ENCODE measurements around the gene HSPB3. TPM values are rescaled to one million over a fixed set of nuclear protein-coding genes. Genes with fewer than 3 reads are reported as not detected.
"Not testable (repeated sequence)": the region's sequence is repeated elsewhere in the genome, so short reads cannot be mapped to it uniquely, and the experiment has no call there.

Gene HSPB3
- polyA plus RNA-seq, 1 experiment: 14.4 TPM

DNA sequence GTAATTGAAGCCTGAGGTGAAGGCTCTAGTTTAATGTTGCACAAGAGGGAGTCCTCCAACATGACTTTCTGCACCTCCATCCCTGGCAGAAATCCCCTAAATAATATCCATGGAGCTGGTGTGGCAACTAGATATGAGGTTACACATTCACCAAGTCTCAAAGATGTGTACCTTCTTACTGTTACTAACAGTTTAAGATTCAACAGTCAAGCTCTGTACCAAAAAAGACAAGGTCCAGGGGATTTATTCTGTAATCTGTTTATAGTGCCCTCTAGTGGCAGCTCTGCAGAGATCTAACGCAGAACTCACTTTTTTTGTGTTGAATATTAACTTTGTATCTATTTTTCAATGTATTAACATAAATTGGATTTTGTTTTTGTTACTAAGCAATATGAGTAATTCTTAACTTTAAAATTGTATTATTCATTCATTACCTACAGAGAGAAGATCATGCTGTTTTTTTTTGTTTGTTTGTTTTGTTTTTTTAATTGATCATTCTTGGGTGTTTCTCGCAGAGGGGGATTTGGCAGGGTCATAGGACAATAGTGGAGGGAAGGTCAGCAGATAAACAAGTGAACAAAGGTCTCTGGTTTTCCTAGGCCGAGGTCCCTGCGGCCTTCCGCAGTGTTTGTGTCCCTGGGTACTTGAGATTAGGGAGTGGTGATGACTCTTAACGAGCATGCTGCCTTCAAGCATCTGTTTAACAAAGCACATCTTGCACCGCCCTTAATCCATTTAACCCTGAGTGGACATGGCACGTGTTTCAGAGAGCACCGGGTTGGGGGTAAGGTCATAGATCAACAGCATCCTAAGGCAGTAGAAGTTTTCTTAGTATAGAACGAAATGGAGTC, 35.7 kb upstream of the HSPB3 start:
- POLR2A ChIA-PET; H3K4me3 ChIP-seq (ENCODE audit: low read depth, low read length): not testable (repeated sequence)

GRCh38 chr5:54420511-54420910, 35.0 kb upstream of the HSPB3 start:
- CTCF ChIA-PET: interaction anchor here (1.3 to 1.8 kb wide), 4 partner anchors 109 to 478 kb away, joined by 4 to 21 read pairs (median 8); no protein-coding TSS in a partner anchor
- H3K4me3 ChIP-seq (ENCODE audit: low read depth, low read length); POLR2A ChIA-PET; DNase-seq (ENCODE audit: low read depth); H3K36me3 ChIP-seq (ENCODE audit: control insufficient read depth, insufficient read depth, low read length); H3K27me3 ChIP-seq (ENCODE audit: control insufficient read depth, insufficient read depth, low read length): not testable (repeated sequence)

More for the DNA sequence above, 35.7 kb upstream of the HSPB3 start:
- not testable (repeated sequence) for DNase-seq (ENCODE audit: low read depth); H3K36me3 ChIP-seq (ENCODE audit: control insufficient read depth, insufficient read depth, low read length); H3K27me3 ChIP-seq (ENCODE audit: control insufficient read depth, insufficient read depth, low read length)
- TF ChIP-seq, protein P1, sequence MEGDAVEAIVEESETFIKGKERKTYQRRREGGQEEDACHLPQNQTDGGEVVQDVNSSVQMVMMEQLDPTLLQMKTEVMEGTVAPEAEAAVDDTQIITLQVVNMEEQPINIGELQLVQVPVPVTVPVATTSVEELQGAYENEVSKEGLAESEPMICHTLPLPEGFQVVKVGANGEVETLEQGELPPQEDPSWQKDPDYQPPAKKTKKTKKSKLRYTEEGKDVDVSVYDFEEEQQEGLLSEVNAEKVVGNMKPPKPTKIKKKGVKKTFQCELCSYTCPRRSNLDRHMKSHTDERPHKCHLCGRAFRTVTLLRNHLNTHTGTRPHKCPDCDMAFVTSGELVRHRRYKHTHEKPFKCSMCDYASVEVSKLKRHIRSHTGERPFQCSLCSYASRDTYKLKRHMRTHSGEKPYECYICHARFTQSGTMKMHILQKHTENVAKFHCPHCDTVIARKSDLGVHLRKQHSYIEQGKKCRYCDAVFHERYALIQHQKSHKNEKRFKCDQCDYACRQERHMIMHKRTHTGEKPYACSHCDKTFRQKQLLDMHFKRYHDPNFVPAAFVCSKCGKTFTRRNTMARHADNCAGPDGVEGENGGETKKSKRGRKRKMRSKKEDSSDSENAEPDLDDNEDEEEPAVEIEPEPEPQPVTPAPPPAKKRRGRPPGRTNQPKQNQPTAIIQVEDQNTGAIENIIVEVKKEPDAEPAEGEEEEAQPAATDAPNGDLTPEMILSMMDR (IDR thresholded peaks at IDR 0.05; ENCODE audit: insufficient read depth, low read depth, low read length): peak; percentile 70
- CTCF ChIA-PET: interaction anchor here (0.6 to 1.8 kb wide), 39 partner anchors 10 to 1297 kb away, joined by 3 to 21 read pairs (median 4); partner anchors contain the start of genes ARL15 and GPX8

DNA sequence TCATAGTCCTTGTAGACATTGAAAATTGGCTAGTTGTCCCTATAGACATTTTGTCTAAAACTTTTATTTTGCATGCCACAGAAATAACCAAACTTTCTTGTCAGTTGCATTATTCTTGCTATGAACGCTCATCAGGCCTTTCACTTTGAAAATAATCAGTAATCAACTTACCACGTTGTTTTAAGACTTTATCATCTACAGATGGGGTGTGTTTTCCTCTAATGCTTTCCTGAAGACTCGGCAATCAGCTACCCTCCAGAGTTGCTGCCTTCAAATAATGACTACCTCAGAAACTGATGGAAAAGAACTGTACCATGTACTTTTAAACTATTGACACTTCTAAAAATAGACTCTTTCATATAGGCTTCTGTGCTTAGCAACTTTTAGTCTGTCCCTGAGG, 33.5 kb upstream of the HSPB3 start:
- CTCF ChIA-PET: interaction anchor here (1.0 to 1.9 kb wide), 4 partner anchors 67 to 178 kb away, joined by 3 to 9 read pairs (median 5); no protein-coding TSS in a partner anchor
- Histone ChIP-seq H3K27me3 (ENCODE audit: control insufficient read depth, insufficient read depth, low read length) (0 out of 2 replicates have a peak, but pooled peaks cover 1% of the 10 kb centered on the region), H3K36me3 (ENCODE audit: control insufficient read depth, insufficient read depth, low read length) (no peaks in the 10 kb centered on the region), H3K4me3 (ENCODE audit: low read depth, low read length) (no peak overlapping the region)
- DNase-seq (ENCODE audit: low read depth): no peak
- TF ChIP-seq, protein P1 (IDR thresholded peaks at IDR 0.05; ENCODE audit: insufficient read depth, low read depth, low read length): no peak
- POLR2A ChIA-PET: no interaction called here

- no peak for DNase-seq (ENCODE audit: low read depth)
- CTCF ChIA-PET: interaction anchor here (0.7 to 1.8 kb wide), 4 partner anchors 8 to 191 kb away, joined by 3 to 8 read pairs (median 6); no protein-coding TSS in a partner anchor
- TF ChIP-seq, protein P1 (IDR thresholded peaks at IDR 0.05; ENCODE audit: insufficient read depth, low read depth, low read length): no peak
- H3K4me3 ChIP-seq (ENCODE audit: low read depth, low read length): no peak overlapping the region
- peaks cover 3% of the 10 kb centered on the region for H3K27me3 ChIP-seq (ENCODE audit: control insufficient read depth, insufficient read depth, low read length)
- H3K36me3 ChIP-seq (ENCODE audit: control insufficient read depth, insufficient read depth, low read length): no peaks in the 10 kb centered on the region
- POLR2A ChIA-PET: no interaction called here
These were observed 30.2 kb upstream of the HSPB3 start for GRCh38 chr5:54425258-54425657.

DNA sequence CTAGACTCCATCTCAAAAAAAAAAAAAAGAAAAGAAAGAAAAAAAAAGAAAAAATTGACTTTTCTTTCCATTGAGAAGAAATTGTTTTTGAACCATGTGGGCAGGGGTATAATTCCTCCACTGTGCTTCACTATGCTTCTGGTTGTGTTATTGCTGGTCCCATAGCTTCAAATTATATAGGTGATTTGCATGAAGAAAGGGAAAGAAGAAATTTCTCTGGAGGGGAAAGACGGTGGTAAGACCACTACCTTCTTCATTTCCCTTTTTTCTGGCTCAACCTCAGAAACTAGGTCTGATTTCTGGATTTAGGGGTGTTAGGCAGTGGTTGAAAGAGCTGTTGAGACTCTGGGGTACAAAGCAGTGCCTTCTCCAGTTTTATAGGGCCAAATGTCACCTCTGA, 29.3 kb upstream of the HSPB3 start:
- TF ChIP-seq, protein P1 (IDR thresholded peaks at IDR 0.05; ENCODE audit: insufficient read depth, low read depth, low read length): no peak
- peaks cover 3% of the 10 kb centered on the region for H3K27me3 ChIP-seq (ENCODE audit: control insufficient read depth, insufficient read depth, low read length)

DNA sequence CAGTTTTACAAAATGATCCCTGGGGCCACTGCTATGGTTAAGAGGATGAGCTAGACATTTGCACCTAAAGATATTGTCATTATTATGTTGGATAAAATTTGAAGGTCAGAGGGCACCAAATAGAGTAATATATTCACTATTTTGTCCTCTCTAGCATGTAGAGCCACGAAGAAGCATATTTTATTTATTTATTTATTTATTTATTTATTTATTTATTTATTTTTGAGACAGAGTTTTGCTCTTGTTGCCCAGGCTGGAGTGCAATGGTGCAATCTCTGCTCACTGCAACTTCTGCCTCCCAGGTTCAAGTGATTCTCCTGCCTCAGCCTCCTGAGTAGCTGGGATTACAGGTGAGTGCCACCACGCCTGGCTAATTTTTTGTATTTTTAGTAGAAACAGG, 20.8 kb upstream of the HSPB3 start:
- H3K36me3 ChIP-seq (ENCODE audit: control insufficient read depth, insufficient read depth, low read length); H3K4me3 ChIP-seq (ENCODE audit: low read depth, low read length); DNase-seq (ENCODE audit: low read depth); H3K27me3 ChIP-seq (ENCODE audit: control insufficient read depth, insufficient read depth, low read length); POLR2A ChIA-PET: not testable (repeated sequence)
- CTCF ChIA-PET: interaction anchor here (4.1 kb wide), 1 partner anchor 8 kb away, joined by 19 read pairs; no protein-coding TSS in a partner anchor

More for the DNA sequence above, 29.3 kb upstream of the HSPB3 start:
- Histone ChIP-seq H3K36me3 (ENCODE audit: control insufficient read depth, insufficient read depth, low read length) (no peaks in the 10 kb centered on the region), H3K4me3 (ENCODE audit: low read depth, low read length) (no peak overlapping the region)
- DNase-seq (ENCODE audit: low read depth): no peak
- ChIA-PET CTCF (interaction anchor here (0.8 to 1.8 kb wide), 5 partner anchors 63 to 192 kb away, joined by 3 to 8 read pairs (median 3); no protein-coding TSS in a partner anchor), POLR2A (no interaction called here)

Measured in BJ (cell line).